Activated CD8-positive, alpha-beta memory T cell treated with anti-CD3 and anti-CD28 coated beads for 24 hours (primary cell): Measurements from ENCODE around the gene FLRT1.
A peak's percentile ranks its signal among the peaks of the same experiment; 100 is the strongest.

Source experiments
- DNase-seq: peaks from one replicate; pipeline ENCODE4 v3.0.0-alpha.2; 2020

The FLRT1 gene

GRCh38 chr11:64035576-64035975 is at the start of gene FLRT1:
Gene FLRT1, plus strand, starts transcription at chr11:64035931. Its CDS starts 80,337 bp downstream, at chr11:64116268.
- DNase-seq, result no peak

- peak; percentile 91 for DNase-seq
These were observed 49.4 kb upstream of the FLRT1 start, which contains the start of gene OTUB1 for GRCh38 chr11:63986156-63986931. Gene OTUB1, plus strand, starts transcription at chr11:63986438. Its CDS starts 19 bp downstream, at chr11:63986457.

GRCh38 chr11:63986932-63987513 is 48.7 kb upstream of the FLRT1 start:
- DNase-seq, result no peak

GRCh38 chr11:63991558-63991957 is 44.2 kb upstream of the FLRT1 start:
- DNase-seq, result no peak

GRCh38 chr11:63993100-63993499 is 42.6 kb upstream of the FLRT1 start:
- no peak for DNase-seq

GRCh38 chr11:63993993-63994392 is 41.7 kb upstream of the FLRT1 start:
- no peak for DNase-seq

- no peak for DNase-seq
These were observed 39.2 kb upstream of the FLRT1 start for GRCh38 chr11:63996512-63996911.

GRCh38 chr11:63997104-63997700 is 38.5 kb upstream of the FLRT1 start:
- no peak for DNase-seq

- DNase-seq, result no peak
These were observed 37.9 kb upstream of the FLRT1 start for GRCh38 chr11:63997801-63998337.

GRCh38 chr11:63998558-63999348 is 37.0 kb upstream of the FLRT1 start:
- no peak for DNase-seq

GRCh38 chr11:63999349-64000025 is 36.2 kb upstream of the FLRT1 start:
- DNase-seq, result peak; percentile 87

- peak; percentile 91 for DNase-seq
These were observed 35.5 kb upstream of the FLRT1 start for GRCh38 chr11:64000026-64000739.

- no peak for DNase-seq
These were observed 34.8 kb upstream of the FLRT1 start for GRCh38 chr11:64000740-64001483.

GRCh38 chr11:64001484-64002420 is 34.0 kb upstream of the FLRT1 start:
- no peak for DNase-seq

- DNase-seq, result no peak
These were observed 31.7 kb upstream of the FLRT1 start for GRCh38 chr11:64003807-64004589.

GRCh38 chr11:64004590-64004984 is 31.1 kb upstream of the FLRT1 start:
- DNase-seq, result no peak

- DNase-seq, result no peak
These were observed 30.0 kb upstream of the FLRT1 start for GRCh38 chr11:64005691-64006090.

- DNase-seq, result no peak
These were observed 29.3 kb upstream of the FLRT1 start for GRCh38 chr11:64006398-64006797.

- no peak for DNase-seq
These were observed 28.5 kb upstream of the FLRT1 start for GRCh38 chr11:64007160-64007628.
